Measurements from ENCODE around the gene RNF34. TPM values are rescaled to one million over a fixed set of nuclear protein-coding genes. Genes with fewer than 3 reads are reported as not detected.
A peak's percentile ranks its signal among the peaks of the same experiment; 100 is the strongest.
"Not testable (repeated sequence)": the region's sequence is repeated elsewhere in the genome, so short reads cannot be mapped to it uniquely, and the experiment has no call there.

The RNF34 gene
- total RNA-seq, 1 experiment from 2014 or later, result 66.4 TPM

DNA sequence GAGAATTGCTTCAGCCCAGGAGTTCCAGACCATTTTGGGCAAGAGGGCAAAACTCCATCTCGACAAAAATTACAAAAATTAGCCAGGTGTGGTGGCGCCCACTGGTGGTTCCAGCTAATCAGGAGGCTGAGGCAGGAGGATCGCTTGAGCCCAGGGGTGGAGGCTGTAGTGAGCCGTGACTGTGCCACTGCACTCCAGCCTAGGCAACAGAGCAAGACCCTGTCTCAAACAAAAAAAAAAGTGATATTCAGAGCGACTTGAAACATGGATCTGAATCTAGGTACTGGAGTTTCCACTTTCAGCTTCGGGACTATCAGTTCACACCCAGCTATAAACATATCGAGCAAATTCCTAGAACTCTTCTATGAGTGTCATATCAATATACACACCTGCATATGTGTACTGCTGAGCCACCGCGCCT is 16.3 kb upstream of the RNF34 start:
- H3K4me1 Mint-ChIP-seq, result peaks cover 2 to 4% of the 10 kb centered on the region in 2 experiments; a peak in 1 of 4 replicates
- Histone ChIP-seq H3K79me2 (ENCODE audit: insufficient read depth, low read length) (0 out of 2 replicates have a peak, but pooled peaks cover 2% of the 10 kb centered on the region), H4K8ac (replicated peaks; ENCODE audit: insufficient read length, low read depth, low read length) (no peak overlapping the region), H3K79me1 (ENCODE audit: insufficient read depth, low read depth, low read length, poor library complexity, severe bottlenecking) (no peaks in the 10 kb centered on the region), H3K27ac (ENCODE audit: insufficient read length, low read depth, low read length) (no peak overlapping the region), H3K14ac (ENCODE audit: insufficient read depth, low read length) (no peak overlapping the region), H3K9ac (ENCODE audit: extremely low read depth, insufficient read length, low read length) (no peak overlapping the region), H3K23ac (ENCODE audit: insufficient read length, low read depth, low read length) (no peak overlapping the region), H2BK12ac (ENCODE audit: insufficient read length, low read depth, low read length) (no peak overlapping the region), H2AK5ac (ENCODE audit: insufficient read length, low read length) (no peak overlapping the region), H2BK5ac (ENCODE audit: insufficient read length, low read length) (no peak overlapping the region), H3K18ac (ENCODE audit: insufficient read length, low read depth, low read length) (no peak overlapping the region), H2BK15ac (ENCODE audit: low read depth, low read length) (no peak overlapping the region), H2BK20ac (ENCODE audit: low read depth, low read length, poor library complexity, severe bottlenecking) (no peak overlapping the region), H2BK120ac (ENCODE audit: low read depth, low read length, poor library complexity, severe bottlenecking) (no peak overlapping the region), H4K5ac (ENCODE audit: insufficient read length, low read depth, low read length) (no peak overlapping the region), H2AFZ (ENCODE audit: low read length) (no peak overlapping the region), H3T11ph (ENCODE audit: low read length) (no peak overlapping the region), H3K4ac (ENCODE audit: low read depth, low read length) (no peak overlapping the region), H3K4me2 (ENCODE audit: insufficient read depth, insufficient read length, low read length) (no peak overlapping the region), H3K4me1 (ENCODE audit: insufficient read depth, low read length) (peaks cover 4% of the 10 kb centered on the region; the same call in 1 of the 2 replicates), H3K27me3 (ENCODE audit: insufficient read depth, low read length) (no peaks in the 10 kb centered on the region), H3K9me3 (ENCODE audit: control insufficient read depth, low read depth, low read length) (no peaks in the 10 kb centered on the region), H4K91ac (ENCODE audit: insufficient read length, low read depth, low read length) (no peak overlapping the region), H3K56ac (ENCODE audit: insufficient read length, low read depth, low read length) (no peak overlapping the region), H3K23me2 (ENCODE audit: insufficient read length, low read depth, low read length, poor library complexity, severe bottlenecking) (no peaks in the 10 kb centered on the region), H4K20me1 (ENCODE audit: control insufficient read depth, insufficient read depth, insufficient read length) (no peaks in the 10 kb centered on the region)
- no peaks in the 10 kb centered on the region; the same call in none of the 2 replicates for H3K27me3 Mint-ChIP-seq (ENCODE audit: low read depth)
- H3K9me3 Mint-ChIP-seq, result no peaks in the 10 kb centered on the region
- TF ChIP-seq, protein P1, sequence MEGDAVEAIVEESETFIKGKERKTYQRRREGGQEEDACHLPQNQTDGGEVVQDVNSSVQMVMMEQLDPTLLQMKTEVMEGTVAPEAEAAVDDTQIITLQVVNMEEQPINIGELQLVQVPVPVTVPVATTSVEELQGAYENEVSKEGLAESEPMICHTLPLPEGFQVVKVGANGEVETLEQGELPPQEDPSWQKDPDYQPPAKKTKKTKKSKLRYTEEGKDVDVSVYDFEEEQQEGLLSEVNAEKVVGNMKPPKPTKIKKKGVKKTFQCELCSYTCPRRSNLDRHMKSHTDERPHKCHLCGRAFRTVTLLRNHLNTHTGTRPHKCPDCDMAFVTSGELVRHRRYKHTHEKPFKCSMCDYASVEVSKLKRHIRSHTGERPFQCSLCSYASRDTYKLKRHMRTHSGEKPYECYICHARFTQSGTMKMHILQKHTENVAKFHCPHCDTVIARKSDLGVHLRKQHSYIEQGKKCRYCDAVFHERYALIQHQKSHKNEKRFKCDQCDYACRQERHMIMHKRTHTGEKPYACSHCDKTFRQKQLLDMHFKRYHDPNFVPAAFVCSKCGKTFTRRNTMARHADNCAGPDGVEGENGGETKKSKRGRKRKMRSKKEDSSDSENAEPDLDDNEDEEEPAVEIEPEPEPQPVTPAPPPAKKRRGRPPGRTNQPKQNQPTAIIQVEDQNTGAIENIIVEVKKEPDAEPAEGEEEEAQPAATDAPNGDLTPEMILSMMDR (conservative IDR thresholded peaks at IDR 0.05), result peak; percentile 44
- no peak overlapping the region for H3K27ac Mint-ChIP-seq
- DNase-seq, result no peak
- no peak overlapping the region for H3K4me3 Mint-ChIP-seq
- WGBS (ENCODE audit: extremely low coverage, insufficient read length, low lambda C conversion rate), result no CpG with 5 or more reads among the region's 9 CpGs
- H3K36me3 Mint-ChIP-seq (ENCODE audit: insufficient read depth in 1 of 3, low read depth in 3 of 3), result no peaks in the 10 kb centered on the region

GRCh38 chr12:121384891-121385290 is 15.0 kb upstream of the RNF34 start:
- no CpG with 5 or more reads among the region's 6 CpGs for WGBS (ENCODE audit: extremely low coverage, insufficient read length, low lambda C conversion rate)
- not testable (repeated sequence) for H2BK12ac ChIP-seq (ENCODE audit: insufficient read length, low read depth, low read length); H2BK15ac ChIP-seq (ENCODE audit: low read depth, low read length)

More at GRCh38 chr12:121384891-121385290, 15.0 kb upstream of the RNF34 start:
- H3K23me2 ChIP-seq (ENCODE audit: insufficient read length, low read depth, low read length, poor library complexity, severe bottlenecking); H3K18ac ChIP-seq (ENCODE audit: insufficient read length, low read depth, low read length); H3K9me3 Mint-ChIP-seq; H3K56ac ChIP-seq (ENCODE audit: insufficient read length, low read depth, low read length); H3T11ph ChIP-seq (ENCODE audit: low read length); H3K4me1 ChIP-seq (ENCODE audit: insufficient read depth, low read length); H3K9me3 ChIP-seq (ENCODE audit: control insufficient read depth, low read depth, low read length); H2BK120ac ChIP-seq (ENCODE audit: low read depth, low read length, poor library complexity, severe bottlenecking); H2BK20ac ChIP-seq (ENCODE audit: low read depth, low read length, poor library complexity, severe bottlenecking); H4K8ac ChIP-seq (replicated peaks; ENCODE audit: insufficient read length, low read depth, low read length); H3K79me2 ChIP-seq (ENCODE audit: insufficient read depth, low read length); H3K23ac ChIP-seq (ENCODE audit: insufficient read length, low read depth, low read length); H4K20me1 ChIP-seq (ENCODE audit: control insufficient read depth, insufficient read depth, insufficient read length); H4K5ac ChIP-seq (ENCODE audit: insufficient read length, low read depth, low read length); H3K4me1 Mint-ChIP-seq; H3K9ac ChIP-seq (ENCODE audit: extremely low read depth, insufficient read length, low read length); H2AFZ ChIP-seq (ENCODE audit: low read length); H3K79me1 ChIP-seq (ENCODE audit: insufficient read depth, low read depth, low read length, poor library complexity, severe bottlenecking); H4K91ac ChIP-seq (ENCODE audit: insufficient read length, low read depth, low read length); H3K27ac Mint-ChIP-seq; H3K4ac ChIP-seq (ENCODE audit: low read depth, low read length); H3K4me3 Mint-ChIP-seq; H3K27me3 Mint-ChIP-seq (ENCODE audit: low read depth); H2AK5ac ChIP-seq (ENCODE audit: insufficient read length, low read length); H3K27ac ChIP-seq (ENCODE audit: insufficient read length, low read depth, low read length); H2BK5ac ChIP-seq (ENCODE audit: insufficient read length, low read length); H3K4me2 ChIP-seq (ENCODE audit: insufficient read depth, insufficient read length, low read length); H3K27me3 ChIP-seq (ENCODE audit: insufficient read depth, low read length); H3K14ac ChIP-seq (ENCODE audit: insufficient read depth, low read length); H3K36me3 Mint-ChIP-seq (ENCODE audit: insufficient read depth in 1 of 3, low read depth in 3 of 3); DNase-seq: not testable (repeated sequence)

Data from H9 (cell line).